ENCODE results near the gene CAMK1. TPM values are rescaled to one million over a fixed set of nuclear protein-coding genes. Genes with fewer than 3 reads are reported as not detected.

CAMK1 gene
- total RNA-seq, 1 donor from 2014 or later = 7.1 TPM

DNA sequence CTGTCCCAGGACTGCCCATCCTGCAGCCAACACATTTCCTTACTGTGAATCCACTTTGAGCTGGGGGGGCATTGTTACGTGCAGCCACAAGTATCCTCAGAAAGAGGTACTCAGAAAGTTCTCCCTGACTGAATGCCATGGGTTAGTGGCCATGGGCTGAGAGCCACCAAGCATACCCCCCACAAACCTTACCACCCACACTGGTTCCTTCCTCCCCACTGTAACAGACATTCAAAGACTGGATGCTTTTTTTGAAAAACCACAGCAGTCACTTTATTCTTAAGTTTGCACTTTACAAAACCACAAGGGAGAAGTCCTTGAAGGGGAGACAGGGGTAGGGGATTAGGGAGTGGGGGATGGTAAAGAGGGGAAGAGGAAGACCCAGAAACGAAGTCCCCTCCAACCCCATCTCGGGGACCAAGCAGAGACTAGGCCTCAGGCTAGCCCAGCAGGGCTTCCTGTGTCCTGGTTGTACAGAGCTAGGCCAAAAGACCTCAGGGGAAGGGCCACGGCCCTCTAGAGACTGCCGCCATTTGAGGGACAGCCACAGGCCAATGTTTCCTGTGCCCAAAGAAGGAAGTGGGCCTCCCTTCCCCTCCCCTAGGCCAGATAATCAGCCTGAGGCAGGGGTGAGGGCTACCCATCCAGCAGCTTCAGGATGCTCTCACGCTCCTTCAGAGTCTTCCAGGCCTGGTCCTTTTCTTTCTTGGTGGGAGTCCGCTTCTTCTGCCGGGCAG is 10.1 kb upstream of the CAMK1 start:
- FAIRE-seq (no peak), DNase-seq (ENCODE audit: low read depth) (no peak)
- peak overlapping the region; percentile 71 for H3K4me3 Mint-ChIP-seq (ENCODE audit: unreplicated experiment)
- Histone ChIP-seq H3K4me1 (ENCODE audit: insufficient read depth, low read length) (peaks cover 13% of the 10 kb centered on the region), H3K36me3 (ENCODE audit: insufficient read depth, low read length) (peaks cover 18% of the 10 kb centered on the region), H3K4me2 (ENCODE audit: low read length) (no peak overlapping the region), H3K27ac (ENCODE audit: low read depth, low read length) (no peak overlapping the region), H3K9me3 (ENCODE audit: insufficient read depth, low read depth, low read length) (no peaks in the 10 kb centered on the region), H3K79me2 (ENCODE audit: insufficient read depth, low read length) (no peaks in the 10 kb centered on the region), H3K9ac (ENCODE audit: low read length) (no peak overlapping the region), H2AFZ (ENCODE audit: low read depth, low read length) (no peak overlapping the region), H3K4me3 (ENCODE audit: insufficient read depth, low read depth, low read length) (no peak overlapping the region), H4K20me1 (ENCODE audit: insufficient read depth, low read length) (no peaks in the 10 kb centered on the region), H3K27me3 (ENCODE audit: insufficient read depth, low read length) (no peaks in the 10 kb centered on the region)
- H3K36me3 Mint-ChIP-seq (ENCODE audit: low read depth, unreplicated experiment) = peaks cover 12% of the 10 kb centered on the region
- no peaks in the 10 kb centered on the region for H3K27me3 Mint-ChIP-seq (ENCODE audit: low read depth, unreplicated experiment)
- TF ChIP-seq EZH2 (IDR thresholded peaks at IDR 0.05; ENCODE audit: insufficient read depth, low read length) = no peak
- TF ChIP-seq, protein P1, sequence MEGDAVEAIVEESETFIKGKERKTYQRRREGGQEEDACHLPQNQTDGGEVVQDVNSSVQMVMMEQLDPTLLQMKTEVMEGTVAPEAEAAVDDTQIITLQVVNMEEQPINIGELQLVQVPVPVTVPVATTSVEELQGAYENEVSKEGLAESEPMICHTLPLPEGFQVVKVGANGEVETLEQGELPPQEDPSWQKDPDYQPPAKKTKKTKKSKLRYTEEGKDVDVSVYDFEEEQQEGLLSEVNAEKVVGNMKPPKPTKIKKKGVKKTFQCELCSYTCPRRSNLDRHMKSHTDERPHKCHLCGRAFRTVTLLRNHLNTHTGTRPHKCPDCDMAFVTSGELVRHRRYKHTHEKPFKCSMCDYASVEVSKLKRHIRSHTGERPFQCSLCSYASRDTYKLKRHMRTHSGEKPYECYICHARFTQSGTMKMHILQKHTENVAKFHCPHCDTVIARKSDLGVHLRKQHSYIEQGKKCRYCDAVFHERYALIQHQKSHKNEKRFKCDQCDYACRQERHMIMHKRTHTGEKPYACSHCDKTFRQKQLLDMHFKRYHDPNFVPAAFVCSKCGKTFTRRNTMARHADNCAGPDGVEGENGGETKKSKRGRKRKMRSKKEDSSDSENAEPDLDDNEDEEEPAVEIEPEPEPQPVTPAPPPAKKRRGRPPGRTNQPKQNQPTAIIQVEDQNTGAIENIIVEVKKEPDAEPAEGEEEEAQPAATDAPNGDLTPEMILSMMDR (IDR thresholded peaks at IDR 0.05; ENCODE audit: insufficient read depth, low read depth, low read length) = no peak
- H3K9me3 Mint-ChIP-seq (ENCODE audit: unreplicated experiment) = peaks cover 2% of the 10 kb centered on the region
- H3K4me1 Mint-ChIP-seq (ENCODE audit: low read depth, unreplicated experiment) = peaks cover 34% of the 10 kb centered on the region
- H3K27ac Mint-ChIP-seq (ENCODE audit: unreplicated experiment) = peak overlapping the region; percentile 72

DNA sequence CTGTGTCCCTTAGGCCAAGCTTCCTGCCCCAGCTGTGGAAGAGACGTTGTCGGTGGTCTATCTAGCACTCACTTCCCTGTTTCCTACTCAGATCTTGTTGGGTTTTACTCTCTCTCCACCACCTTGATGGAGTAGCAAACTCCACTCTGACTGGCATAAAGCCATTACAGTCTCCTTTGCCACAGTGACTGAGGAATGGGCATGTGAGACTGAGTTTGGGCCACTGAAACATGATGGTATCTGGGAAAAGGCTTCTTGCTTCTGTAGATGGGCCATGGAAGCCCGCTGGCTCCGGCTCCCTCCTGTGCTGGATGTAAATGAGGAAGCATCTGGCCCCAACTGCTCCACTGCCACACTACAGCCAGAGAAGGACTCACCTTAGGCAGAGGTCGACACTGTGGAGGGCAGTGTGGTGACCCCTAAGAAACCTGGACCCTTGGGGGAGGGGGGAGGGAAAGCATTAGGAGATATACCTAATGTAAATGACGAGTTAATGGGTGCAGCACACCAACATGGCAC is 9.4 kb upstream of the CAMK1 start:
- H3K79me2 ChIP-seq (ENCODE audit: insufficient read depth, low read length) = no peaks in the 10 kb centered on the region
- H3K4me3 Mint-ChIP-seq (ENCODE audit: unreplicated experiment) = no peak overlapping the region

More for the DNA sequence above, 9.4 kb upstream of the CAMK1 start:
- H3K4me1 ChIP-seq (ENCODE audit: insufficient read depth, low read length) = peaks cover 13% of the 10 kb centered on the region
- TF ChIP-seq, protein P1 (IDR thresholded peaks at IDR 0.05; ENCODE audit: insufficient read depth, low read depth, low read length) = no peak
- TF ChIP-seq EZH2 (IDR thresholded peaks at IDR 0.05; ENCODE audit: insufficient read depth, low read length) = no peak
- no peaks in the 10 kb centered on the region for H4K20me1 ChIP-seq (ENCODE audit: insufficient read depth, low read length)
- H3K36me3 Mint-ChIP-seq (ENCODE audit: low read depth, unreplicated experiment) = peaks cover 11% of the 10 kb centered on the region
- no peak overlapping the region for H3K27ac ChIP-seq (ENCODE audit: low read depth, low read length)
- peaks cover 34% of the 10 kb centered on the region for H3K4me1 Mint-ChIP-seq (ENCODE audit: low read depth, unreplicated experiment)
- H3K9me3 ChIP-seq (ENCODE audit: insufficient read depth, low read depth, low read length) = no peaks in the 10 kb centered on the region
- no peaks in the 10 kb centered on the region for H3K27me3 Mint-ChIP-seq (ENCODE audit: low read depth, unreplicated experiment)
- no peak overlapping the region for H3K4me3 ChIP-seq (ENCODE audit: insufficient read depth, low read depth, low read length)
- no peak overlapping the region for H3K4me2 ChIP-seq (ENCODE audit: low read length)
- DNase-seq (ENCODE audit: low read depth) = no peak
- H3K36me3 ChIP-seq (ENCODE audit: insufficient read depth, low read length) = peaks cover 18% of the 10 kb centered on the region
- H3K27me3 ChIP-seq (ENCODE audit: insufficient read depth, low read length) = no peaks in the 10 kb centered on the region
- peaks cover 2% of the 10 kb centered on the region for H3K9me3 Mint-ChIP-seq (ENCODE audit: unreplicated experiment)
- no peak overlapping the region for H2AFZ ChIP-seq (ENCODE audit: low read depth, low read length)
- no peak overlapping the region for H3K27ac Mint-ChIP-seq (ENCODE audit: unreplicated experiment)
- H3K9ac ChIP-seq (ENCODE audit: low read length) = no peak overlapping the region
- no peak for FAIRE-seq

Data from astrocyte (in vitro differentiated cells and primary cell).